GM12892 (cell line): ENCODE data around the gene RETREG2.

Source experiments
- DNase-seq: peaks from one replicate; pipeline ENCODE4 v3.0.0; 2011; ENCODE audit not compliant: insufficient read length
- FAIRE-seq: peaks from 2 replicates; lab custom pipeline; 2011; peaks lifted over from hg19 to GRCh38; lab: Jason Lieb, UNC
- POLR2A ChIP-seq: IDR thresholded peaks from 2 replicates; pipeline ENCODE4 v1.6.1; 2011; ENCODE audit warnings: low read depth, low read length, control low read depth
- POLR2AphosphoS5 ChIP-seq: IDR thresholded peaks from 2 replicates; pipeline ENCODE4 v1.6.1; 2011; ENCODE audit warnings: low read depth, low read length, control low read depth
- TAF1 ChIP-seq: IDR thresholded peaks from 2 replicates; pipeline ENCODE4 v1.6.1; 2011; ENCODE audit warnings: low read depth, mild to moderate bottlenecking, control low read depth, low read length, borderline replicate concordance

The RETREG2 gene

GRCh38 chr2:219172231-219173154 is 5.6 kb upstream of the RETREG2 start:
- DNase-seq = no peak
- FAIRE-seq = no peak
- TF ChIP-seq POLR2A = no peak
- no peak for TF ChIP-seq TAF1
- no peak for TF ChIP-seq POLR2AphosphoS5

GRCh38 chr2:219173176-219173575 is 4.9 kb upstream of the RETREG2 start:
- FAIRE-seq = no peak
- no peak for DNase-seq
- TF ChIP-seq POLR2A (no peak), TAF1 (no peak), POLR2AphosphoS5 (no peak)

- DNase-seq = no peak
- no peak for TF ChIP-seq POLR2A
- FAIRE-seq = no peak
These were observed 3.9 kb upstream of the RETREG2 start for GRCh38 chr2:219174146-219174545.

- no peak for DNase-seq
- TF ChIP-seq POLR2AphosphoS5 = no peak
- no peak for TF ChIP-seq POLR2A
- no peak for TF ChIP-seq TAF1
- FAIRE-seq = no peak
These were observed 3.3 kb upstream of the RETREG2 start for GRCh38 chr2:219174801-219175200.

GRCh38 chr2:219175486-219175885 is 2.6 kb upstream of the RETREG2 start:
- DNase-seq (no peak), FAIRE-seq (peak; percentile 27)
- no peak for TF ChIP-seq POLR2AphosphoS5
- no peak for TF ChIP-seq TAF1
- no peak for TF ChIP-seq POLR2A

DNA sequence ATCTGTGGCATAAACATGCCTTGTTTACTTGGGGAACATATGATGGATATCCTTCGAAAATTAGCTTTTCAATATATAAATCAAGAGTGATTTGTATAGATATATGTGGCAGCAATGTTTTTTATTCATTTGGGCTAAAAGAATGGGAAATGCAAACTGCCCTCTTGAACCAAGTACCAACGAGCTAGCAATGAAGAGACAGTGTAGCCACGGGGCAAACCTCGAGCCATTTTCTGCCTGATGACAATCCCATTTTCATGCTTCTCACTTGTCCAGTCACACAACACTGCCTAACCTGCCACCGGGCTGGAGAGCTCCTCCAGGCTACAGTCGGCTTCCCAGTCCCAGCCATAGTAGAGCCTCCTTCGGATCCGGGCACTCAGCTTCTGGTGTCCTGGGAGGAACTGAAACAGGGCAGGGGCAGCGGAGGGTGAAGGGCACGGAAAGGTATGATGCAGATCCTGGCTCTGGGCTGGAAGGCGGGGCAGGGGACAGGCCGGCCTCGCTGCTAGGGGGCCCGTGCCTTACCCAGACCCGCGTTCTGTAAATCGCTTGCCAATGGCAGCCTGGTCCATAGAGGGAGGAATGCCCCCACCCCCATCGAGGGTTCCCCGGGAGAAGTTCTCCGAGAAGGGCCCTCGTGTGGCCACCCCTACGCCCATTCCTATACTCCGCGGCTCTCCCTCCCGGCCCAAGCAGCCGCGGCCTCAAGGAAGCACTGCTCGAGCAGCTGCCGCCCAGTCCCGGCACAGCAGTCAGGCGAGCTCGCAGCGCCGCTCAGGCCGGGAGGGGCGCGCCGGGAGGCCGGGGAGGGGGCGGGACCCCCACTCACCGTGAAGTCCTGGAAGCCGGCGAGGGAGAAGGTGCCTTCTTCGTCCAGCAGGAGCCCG is 1.9 kb upstream of the RETREG2 start:
- TF ChIP-seq TAF1 (no peak), POLR2A (no peak), POLR2AphosphoS5 (no peak)
- DNase-seq = no peak
- peak; percentile 84 for FAIRE-seq

- DNase-seq (peak; percentile 87), FAIRE-seq (peak; percentile 97)
- TF ChIP-seq TAF1 (peak; percentile 71; the same call in 1 of the 2 replicates), POLR2AphosphoS5 (peak; percentile 78), POLR2A (peak; percentile 83)
These were observed 1.1 kb upstream of the RETREG2 start, which contains the start of gene CNPPD1 for GRCh38 chr2:219176818-219177551. Gene CNPPD1, minus strand, starts transcription at chr2:219176925. Its CDS starts 97 bp downstream, at chr2:219176828.

GRCh38 chr2:219178377-219179175 is 501 bp downstream of the RETREG2 start:
- FAIRE-seq = no peak
- TF ChIP-seq TAF1 = no peak
- no peak for TF ChIP-seq POLR2A
- TF ChIP-seq POLR2AphosphoS5 = no peak
- no peak for DNase-seq

DNA sequence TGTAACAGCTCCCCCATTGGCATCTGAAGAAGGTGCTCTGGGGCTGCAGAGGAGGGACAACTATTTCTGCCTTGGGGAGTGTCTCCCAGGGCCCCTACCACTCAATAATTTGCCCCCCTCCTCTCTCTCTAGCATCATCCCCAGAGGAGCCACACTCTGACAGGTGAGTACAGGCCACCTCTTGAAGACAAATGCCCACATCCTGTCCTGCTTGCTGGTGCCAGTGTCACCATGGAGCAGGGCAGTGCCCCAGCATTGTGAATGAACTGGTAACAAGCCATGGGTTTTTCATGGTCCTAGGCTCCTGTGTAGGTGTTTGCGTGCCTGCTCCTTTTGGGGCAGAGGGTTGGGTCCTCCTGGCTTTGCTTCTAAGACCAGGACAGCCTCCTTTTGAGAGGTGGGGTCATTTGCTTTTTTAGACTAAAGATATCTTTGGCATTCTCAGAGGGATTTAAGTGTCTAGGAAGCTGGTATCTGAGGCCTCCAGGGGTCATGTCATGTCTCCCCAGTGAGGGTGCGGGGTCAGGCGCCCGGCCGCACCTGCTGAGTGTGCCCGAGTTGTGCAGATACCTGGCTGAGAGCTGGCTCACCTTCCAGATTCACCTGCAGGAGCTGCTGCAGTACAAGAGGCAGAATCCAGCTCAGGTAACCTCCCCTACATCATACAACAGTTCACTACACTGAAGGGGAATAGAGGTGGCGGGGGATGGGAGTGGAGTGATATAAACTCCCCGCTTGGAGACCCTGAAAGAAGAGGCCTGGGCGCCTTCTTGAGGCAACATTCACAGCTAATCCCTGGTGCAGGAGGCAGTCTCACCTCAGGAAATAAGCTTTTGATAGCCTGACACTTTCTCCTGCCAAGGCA is 1.8 kb downstream of the RETREG2 start:
- no peak for FAIRE-seq
- no peak for DNase-seq
- TF ChIP-seq TAF1 (no peak), POLR2A (no peak), POLR2AphosphoS5 (no peak)

DNA sequence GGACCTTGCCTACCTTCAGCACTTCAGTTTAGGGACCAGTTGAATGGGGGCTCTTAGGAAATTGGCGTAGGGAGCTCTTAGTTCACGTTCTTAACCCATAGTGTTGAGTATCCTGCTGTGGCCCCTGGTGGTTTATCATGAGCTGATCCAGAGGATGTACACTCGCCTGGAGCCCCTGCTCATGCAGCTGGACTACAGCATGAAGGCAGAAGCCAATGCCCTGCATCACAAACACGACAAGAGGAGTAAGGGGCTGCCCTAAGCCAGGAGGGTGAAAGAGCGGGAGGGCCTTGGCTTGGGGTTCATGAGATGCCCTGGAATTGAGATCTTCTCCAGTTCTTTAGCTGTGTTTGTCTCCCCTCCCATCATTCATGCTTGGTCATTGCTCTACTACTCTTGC is 2.9 kb downstream of the RETREG2 start:
- no peak for FAIRE-seq
- no peak for TF ChIP-seq POLR2A
- no peak for TF ChIP-seq TAF1
- TF ChIP-seq POLR2AphosphoS5 = no peak
- DNase-seq = no peak

DNA sequence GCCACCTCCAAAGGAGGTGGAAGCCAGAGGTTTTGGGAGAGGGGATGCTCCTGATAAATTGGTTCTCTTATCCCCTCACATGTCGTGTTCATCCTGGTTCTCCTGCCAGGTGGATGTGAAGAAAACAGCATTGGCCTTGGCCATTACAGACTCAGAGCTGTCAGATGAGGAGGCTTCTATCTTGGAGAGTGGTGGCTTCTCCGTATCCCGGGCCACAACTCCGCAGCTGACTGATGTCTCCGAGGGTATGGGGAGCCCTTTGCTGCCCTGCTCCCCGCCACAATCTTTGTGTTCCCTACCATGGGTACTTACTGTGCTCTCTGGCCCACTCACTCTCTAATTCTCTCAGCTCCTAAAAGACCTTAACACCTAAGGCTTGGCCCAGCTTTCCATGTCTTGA is 3.5 kb downstream of the RETREG2 start:
- TF ChIP-seq TAF1 (no peak), POLR2AphosphoS5 (no peak), POLR2A (no peak)
- DNase-seq = no peak
- no peak for FAIRE-seq
